ENCODE data around the gene OLFML3. TPM values are rescaled to one million over a fixed set of nuclear protein-coding genes. Genes with fewer than 3 reads are reported as not detected.

OLFML3 gene
- total RNA-seq, 1 experiment from 2014 or later = 171 TPM

DNA sequence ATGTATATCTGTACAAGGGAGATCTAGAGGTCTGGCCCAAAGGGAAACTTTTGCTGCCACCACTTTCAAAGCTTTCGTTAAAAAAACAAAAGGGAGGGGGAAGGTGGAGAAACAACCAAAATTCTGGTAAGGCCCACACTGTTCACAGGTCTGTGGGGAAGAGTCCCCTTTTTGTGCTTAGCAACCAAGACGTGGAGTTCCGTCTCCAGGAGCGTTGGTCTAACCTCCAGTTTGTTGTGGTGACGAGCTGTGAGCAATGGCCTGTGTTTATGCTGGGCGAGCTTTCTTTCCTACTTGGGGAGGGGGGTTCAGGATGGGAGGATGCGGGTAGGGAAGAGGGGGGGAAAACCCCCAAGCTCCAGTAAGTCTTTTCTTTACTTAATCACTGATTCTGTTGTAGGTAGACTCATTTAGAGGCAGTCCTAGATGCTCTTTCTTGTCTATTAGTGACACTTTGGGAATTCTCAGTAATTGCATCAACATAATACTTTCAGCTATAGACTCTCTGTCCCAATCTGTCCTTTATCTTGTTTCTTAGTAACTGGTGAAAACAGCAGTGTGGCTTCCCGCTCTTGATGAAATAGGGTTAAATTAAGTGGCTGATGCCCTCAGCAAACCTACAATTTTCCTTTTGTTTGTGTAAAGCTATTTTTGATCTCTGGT lies 48.6 kb upstream of the OLFML3 start:
- Histone ChIP-seq H4K91ac (ENCODE audit: insufficient read length, low read depth, low read length) (no peak overlapping the region), H2AFZ (ENCODE audit: low read length) (no peak overlapping the region), H3K4me2 (ENCODE audit: insufficient read depth, insufficient read length, low read length) (peak overlapping the region; percentile 97), H4K20me1 (ENCODE audit: control insufficient read depth, insufficient read depth, insufficient read length) (no peaks in the 10 kb centered on the region), H4K8ac (replicated peaks; ENCODE audit: insufficient read length, low read depth, low read length) (no peak overlapping the region), H3K14ac (ENCODE audit: insufficient read depth, low read length) (no peak overlapping the region; the same call in 1 of the 2 replicates), H3K79me2 (ENCODE audit: insufficient read depth, low read length) (peaks cover 12% of the 10 kb centered on the region; the same call in 1 of the 2 replicates), H2BK15ac (ENCODE audit: low read depth, low read length) (no peak overlapping the region), H3K56ac (ENCODE audit: insufficient read length, low read depth, low read length) (no peak overlapping the region), H3K79me1 (ENCODE audit: insufficient read depth, low read depth, low read length, poor library complexity, severe bottlenecking) (no peaks in the 10 kb centered on the region), H3K23ac (ENCODE audit: insufficient read length, low read depth, low read length) (no peak overlapping the region), H3K4me1 (ENCODE audit: insufficient read depth, low read length) (no peaks in the 10 kb centered on the region), H3K27ac (ENCODE audit: insufficient read length, low read depth, low read length) (no peak overlapping the region), H2AK5ac (ENCODE audit: insufficient read length, low read length) (no peak overlapping the region), H4K5ac (ENCODE audit: insufficient read length, low read depth, low read length) (no peak overlapping the region), H3K18ac (ENCODE audit: insufficient read length, low read depth, low read length) (peak overlapping the region; percentile 39), H2BK120ac (ENCODE audit: low read depth, low read length, poor library complexity, severe bottlenecking) (no peak overlapping the region), H3K4ac (ENCODE audit: low read depth, low read length) (no peak overlapping the region), H3K27me3 (ENCODE audit: insufficient read depth, low read length) (no peaks in the 10 kb centered on the region), H2BK5ac (ENCODE audit: insufficient read length, low read length) (no peak overlapping the region), H3T11ph (ENCODE audit: low read length) (no peak overlapping the region), H2BK12ac (ENCODE audit: insufficient read length, low read depth, low read length) (no peak overlapping the region), H3K9ac (ENCODE audit: extremely low read depth, insufficient read length, low read length) (peak overlapping the region; percentile 48), H2BK20ac (ENCODE audit: low read depth, low read length, poor library complexity, severe bottlenecking) (no peak overlapping the region), H3K23me2 (ENCODE audit: insufficient read length, low read depth, low read length, poor library complexity, severe bottlenecking) (peaks cover 16% of the 10 kb centered on the region), H3K9me3 (ENCODE audit: control insufficient read depth, low read depth, low read length) (no peaks in the 10 kb centered on the region)
- H3K4me3 Mint-ChIP-seq = peak overlapping the region; percentile 90 to 91
- peak overlapping the region in 2 of 3 experiments; percentile 26 to 85; a peak in 4 of 7 replicates for H3K27ac Mint-ChIP-seq
- 0 out of 7 replicates have a peak, but pooled peaks cover 0 to 3% (median 3%) of the 10 kb centered on the region in 3 experiments for H3K36me3 Mint-ChIP-seq (ENCODE audit: insufficient read depth in 1 of 3, low read depth in 3 of 3)
- TF ChIP-seq, protein P1, sequence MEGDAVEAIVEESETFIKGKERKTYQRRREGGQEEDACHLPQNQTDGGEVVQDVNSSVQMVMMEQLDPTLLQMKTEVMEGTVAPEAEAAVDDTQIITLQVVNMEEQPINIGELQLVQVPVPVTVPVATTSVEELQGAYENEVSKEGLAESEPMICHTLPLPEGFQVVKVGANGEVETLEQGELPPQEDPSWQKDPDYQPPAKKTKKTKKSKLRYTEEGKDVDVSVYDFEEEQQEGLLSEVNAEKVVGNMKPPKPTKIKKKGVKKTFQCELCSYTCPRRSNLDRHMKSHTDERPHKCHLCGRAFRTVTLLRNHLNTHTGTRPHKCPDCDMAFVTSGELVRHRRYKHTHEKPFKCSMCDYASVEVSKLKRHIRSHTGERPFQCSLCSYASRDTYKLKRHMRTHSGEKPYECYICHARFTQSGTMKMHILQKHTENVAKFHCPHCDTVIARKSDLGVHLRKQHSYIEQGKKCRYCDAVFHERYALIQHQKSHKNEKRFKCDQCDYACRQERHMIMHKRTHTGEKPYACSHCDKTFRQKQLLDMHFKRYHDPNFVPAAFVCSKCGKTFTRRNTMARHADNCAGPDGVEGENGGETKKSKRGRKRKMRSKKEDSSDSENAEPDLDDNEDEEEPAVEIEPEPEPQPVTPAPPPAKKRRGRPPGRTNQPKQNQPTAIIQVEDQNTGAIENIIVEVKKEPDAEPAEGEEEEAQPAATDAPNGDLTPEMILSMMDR (conservative IDR thresholded peaks at IDR 0.05) = no peak
- peaks cover 33 to 37% of the 10 kb centered on the region in 2 experiments for H3K4me1 Mint-ChIP-seq
- WGBS (ENCODE audit: extremely low coverage, insufficient read length, low lambda C conversion rate) = no CpG with 5 or more reads among the region's 8 CpGs
- DNase-seq = no peak
- H3K27me3 Mint-ChIP-seq (ENCODE audit: low read depth) = peaks cover 2% of the 10 kb centered on the region
- H3K9me3 Mint-ChIP-seq = no peaks in the 10 kb centered on the region; a peak in 1 of 5 replicates

Data from H9 (cell line).